Fibroblast of mammary gland (primary cell): ENCODE measurements around the gene WFDC2.

Experiments
- DNase-seq: peaks from one replicate; pipeline ENCODE4 v3.0.0-alpha.2; 2010; ENCODE audit warnings: low read depth
- H3K4me3 ChIP-seq: 2 replicates; pipeline ENCODE4 v1.5.1; 2011; ENCODE audit warnings: low read depth, mild to moderate bottlenecking, low read length, moderate library complexity; ENCODE audit not compliant: control insufficient read depth
- TF ChIP-seq, protein P1 (sequence below): conservative IDR thresholded peaks from 2 replicates; pipeline ENCODE4 v1.5.1; 2011; ENCODE audit warnings: low read depth, low read length, inconsistent platforms; ENCODE audit not compliant: control insufficient read depth, insufficient read depth

Gene WFDC2

DNA sequence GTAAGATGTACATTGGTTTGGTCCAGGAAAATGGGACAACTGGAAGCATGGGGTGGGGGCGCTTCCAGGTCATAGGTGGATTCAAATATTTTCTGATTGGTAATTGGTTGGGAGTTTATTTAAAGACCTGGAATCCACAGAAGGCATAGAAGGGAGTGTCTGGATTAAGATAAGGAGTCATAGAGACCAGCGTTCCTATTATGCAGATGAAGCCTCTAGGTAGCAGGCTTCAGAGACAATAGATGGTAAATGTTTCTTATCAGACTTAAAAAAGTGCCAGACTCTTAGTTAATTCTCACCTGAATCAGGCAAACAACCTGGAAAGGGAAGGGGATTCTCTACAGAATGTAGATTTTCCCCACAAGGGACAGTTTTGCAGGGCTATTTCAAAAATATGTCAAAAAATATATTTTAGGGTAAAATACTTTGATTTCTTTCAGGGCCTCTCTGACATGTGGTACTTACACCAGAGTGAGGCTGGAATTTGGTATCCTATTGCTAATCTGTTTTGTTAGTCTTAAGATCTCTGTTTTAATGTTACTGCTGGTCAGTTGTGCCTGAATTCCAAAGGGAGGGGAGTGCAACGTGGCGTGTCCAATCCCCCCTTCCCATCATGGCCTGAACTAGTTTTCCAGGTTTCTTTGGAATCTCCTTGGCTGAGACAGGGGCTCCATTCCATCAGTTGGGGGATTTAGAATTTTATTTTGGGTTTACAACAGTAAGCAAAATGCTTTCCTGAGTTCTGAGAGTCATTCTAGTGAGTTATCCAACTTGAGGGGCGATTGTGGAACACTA, 28.5 kb upstream of the WFDC2 start:
- TF ChIP-seq, protein P1, sequence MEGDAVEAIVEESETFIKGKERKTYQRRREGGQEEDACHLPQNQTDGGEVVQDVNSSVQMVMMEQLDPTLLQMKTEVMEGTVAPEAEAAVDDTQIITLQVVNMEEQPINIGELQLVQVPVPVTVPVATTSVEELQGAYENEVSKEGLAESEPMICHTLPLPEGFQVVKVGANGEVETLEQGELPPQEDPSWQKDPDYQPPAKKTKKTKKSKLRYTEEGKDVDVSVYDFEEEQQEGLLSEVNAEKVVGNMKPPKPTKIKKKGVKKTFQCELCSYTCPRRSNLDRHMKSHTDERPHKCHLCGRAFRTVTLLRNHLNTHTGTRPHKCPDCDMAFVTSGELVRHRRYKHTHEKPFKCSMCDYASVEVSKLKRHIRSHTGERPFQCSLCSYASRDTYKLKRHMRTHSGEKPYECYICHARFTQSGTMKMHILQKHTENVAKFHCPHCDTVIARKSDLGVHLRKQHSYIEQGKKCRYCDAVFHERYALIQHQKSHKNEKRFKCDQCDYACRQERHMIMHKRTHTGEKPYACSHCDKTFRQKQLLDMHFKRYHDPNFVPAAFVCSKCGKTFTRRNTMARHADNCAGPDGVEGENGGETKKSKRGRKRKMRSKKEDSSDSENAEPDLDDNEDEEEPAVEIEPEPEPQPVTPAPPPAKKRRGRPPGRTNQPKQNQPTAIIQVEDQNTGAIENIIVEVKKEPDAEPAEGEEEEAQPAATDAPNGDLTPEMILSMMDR = no peak
- no peak overlapping the region for H3K4me3 ChIP-seq
- DNase-seq = no peak

DNA sequence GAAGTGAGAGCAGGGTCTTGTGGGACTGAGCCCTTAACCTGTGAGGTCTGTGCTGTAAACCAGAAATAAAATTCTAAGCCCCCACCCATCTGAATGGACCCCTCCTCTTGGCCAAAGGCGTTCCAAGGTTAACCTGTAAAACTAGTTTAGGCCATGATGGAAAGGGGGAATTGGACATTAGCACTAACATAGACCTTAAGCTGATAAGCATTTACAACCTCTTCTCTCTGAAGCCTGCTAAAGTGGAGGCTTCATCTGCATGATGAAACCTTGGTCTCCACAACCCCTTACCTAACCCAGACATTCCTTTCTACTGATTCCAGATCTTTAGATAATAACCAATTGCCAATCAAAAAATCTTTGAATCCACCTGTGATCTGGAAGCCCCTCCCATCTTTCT, 27.8 kb upstream of the WFDC2 start:
- TF ChIP-seq, protein P1 = no peak
- H3K4me3 ChIP-seq = no peak overlapping the region
- no peak for DNase-seq

DNA sequence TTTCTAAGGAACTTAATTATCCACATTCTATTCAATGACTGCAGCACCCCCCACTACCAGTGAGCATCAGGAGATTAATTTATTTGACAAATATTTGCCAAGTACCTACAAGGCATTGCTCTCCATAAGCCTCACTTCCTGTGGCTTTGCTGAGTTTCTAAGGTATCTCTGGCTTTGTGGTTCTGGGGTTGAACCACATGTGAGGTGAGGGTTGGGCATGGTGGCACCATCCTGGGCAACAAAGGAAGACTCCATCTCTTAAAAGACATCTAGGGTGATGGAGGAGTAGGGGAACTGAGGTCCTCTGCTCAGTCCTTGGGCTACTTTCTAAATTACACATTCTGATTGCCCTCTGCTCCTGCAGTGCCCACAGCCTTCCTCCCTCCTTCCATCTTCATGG, 25.5 kb upstream of the WFDC2 start:
- no peak overlapping the region for H3K4me3 ChIP-seq
- TF ChIP-seq, protein P1 = no peak
- DNase-seq = no peak

DNA sequence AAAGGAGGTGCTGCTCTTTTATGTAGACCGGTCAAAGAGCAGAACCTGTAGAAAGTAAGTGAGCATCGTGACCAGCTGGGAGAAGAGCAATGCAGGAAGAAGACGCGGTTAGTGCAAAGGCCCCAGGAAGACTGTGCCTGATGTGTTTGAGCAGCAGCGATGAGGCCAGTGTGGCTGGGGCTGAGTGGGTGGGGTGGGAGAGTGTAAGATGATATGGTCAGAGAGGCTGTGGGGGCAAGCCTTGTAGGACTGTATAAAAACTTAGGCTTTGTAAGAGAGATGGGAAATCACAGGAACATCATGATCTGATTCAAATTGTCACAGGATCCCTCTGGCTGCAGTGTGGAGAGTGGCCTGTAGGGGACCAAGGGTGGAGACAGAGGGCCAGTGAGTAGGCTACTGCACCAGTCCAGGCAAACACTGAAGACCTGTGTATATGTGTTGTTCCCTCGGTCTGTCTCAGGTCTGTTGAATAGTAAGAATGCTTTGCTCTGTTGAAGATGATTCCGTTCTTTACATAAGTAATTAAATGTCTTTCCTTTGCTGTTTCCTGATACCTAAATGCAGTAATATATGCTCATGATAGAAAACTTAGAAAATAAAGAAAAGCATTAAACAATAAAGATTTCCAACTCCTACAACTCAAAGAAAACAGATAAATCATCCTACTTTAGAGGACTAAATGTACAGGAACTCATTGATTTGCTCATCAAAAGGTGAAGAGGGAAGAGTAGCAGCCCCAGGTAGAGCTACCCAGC, 23.6 kb upstream of the WFDC2 start:
- no peak overlapping the region for H3K4me3 ChIP-seq
- TF ChIP-seq, protein P1 = peak; percentile 58
- DNase-seq = peak; percentile 15

DNA sequence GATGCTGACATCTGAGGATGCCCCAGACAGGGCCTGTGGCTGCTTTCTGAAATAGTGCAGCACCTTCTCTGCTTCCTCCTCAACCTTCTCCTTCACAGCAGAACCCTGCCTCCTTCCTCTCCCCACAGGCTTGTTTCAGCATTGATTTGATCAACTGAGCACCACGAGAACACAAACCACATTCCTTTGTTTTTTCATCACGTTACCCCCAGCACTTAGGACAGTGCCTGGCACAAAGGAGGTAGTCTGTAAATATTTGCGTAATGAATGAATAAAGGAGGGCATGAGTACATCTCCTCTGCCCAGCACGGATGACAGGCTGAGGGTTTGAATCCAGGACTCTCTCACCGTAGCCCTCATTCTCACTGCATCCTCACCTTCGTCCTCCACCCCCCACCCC, 21.3 kb upstream of the WFDC2 start:
- H3K4me3 ChIP-seq = no peak overlapping the region
- TF ChIP-seq, protein P1 = no peak
- DNase-seq = no peak

DNA sequence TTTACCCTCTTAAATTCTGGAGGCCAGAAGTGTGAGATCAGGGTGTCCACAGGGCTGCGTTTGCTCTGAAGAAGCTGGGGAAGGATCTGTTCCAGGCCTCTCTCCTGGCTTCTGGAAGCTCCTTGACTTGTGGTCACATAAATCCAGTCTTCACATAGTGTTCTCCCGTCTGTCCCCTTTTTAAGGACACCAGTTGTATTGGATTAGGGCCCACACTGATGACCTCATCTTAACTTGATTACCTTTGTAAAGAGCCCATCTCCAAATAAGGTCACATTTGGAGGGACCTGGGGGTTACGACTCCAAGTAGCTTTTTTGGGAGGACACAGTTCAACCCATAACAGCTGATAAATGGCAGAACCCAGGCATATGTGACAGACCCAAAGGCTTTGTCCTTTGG, 20.0 kb upstream of the WFDC2 start:
- H3K4me3 ChIP-seq = no peak overlapping the region
- DNase-seq = no peak
- TF ChIP-seq, protein P1 = no peak
